COLO668 (cell line): ENCODE measurements around the gene BAHCC1.

Experiments
- DNase-seq: peaks from one replicate; lab custom pipeline; 2025; ENCODE audit not compliant: unreplicated experiment; lab: John Stamatoyannopoulos, UW

The BAHCC1 gene

DNA sequence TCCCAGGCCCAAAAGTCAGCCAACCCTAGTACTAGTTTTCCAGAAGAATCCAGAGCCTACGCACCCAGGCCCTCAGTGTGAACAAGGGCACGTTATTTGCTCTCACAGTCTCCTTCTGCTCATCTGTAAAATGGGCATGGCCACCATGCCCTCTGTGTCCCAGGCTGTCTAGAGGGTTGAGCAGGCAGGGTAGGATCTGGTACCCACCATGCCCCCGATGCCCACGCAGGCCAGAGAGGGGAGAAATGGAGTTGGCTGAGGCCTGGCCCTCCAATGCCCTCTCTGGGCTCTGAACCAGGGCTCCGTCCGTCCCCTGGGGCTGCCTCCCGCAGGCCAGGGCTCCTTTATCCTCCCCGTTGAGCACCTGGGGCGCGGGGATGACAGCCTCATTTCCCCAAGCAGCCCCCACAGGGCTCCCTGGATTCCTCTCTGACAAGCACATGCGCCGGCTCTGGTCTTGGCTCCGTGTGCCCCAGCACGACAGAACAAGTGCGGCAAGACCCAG lies 9.1 kb upstream of the BAHCC1 start:
- no peak for DNase-seq

- no peak for DNase-seq
Observed at GRCh38 chr17:81386646-81387099, 8.6 kb upstream of the BAHCC1 start.

DNA sequence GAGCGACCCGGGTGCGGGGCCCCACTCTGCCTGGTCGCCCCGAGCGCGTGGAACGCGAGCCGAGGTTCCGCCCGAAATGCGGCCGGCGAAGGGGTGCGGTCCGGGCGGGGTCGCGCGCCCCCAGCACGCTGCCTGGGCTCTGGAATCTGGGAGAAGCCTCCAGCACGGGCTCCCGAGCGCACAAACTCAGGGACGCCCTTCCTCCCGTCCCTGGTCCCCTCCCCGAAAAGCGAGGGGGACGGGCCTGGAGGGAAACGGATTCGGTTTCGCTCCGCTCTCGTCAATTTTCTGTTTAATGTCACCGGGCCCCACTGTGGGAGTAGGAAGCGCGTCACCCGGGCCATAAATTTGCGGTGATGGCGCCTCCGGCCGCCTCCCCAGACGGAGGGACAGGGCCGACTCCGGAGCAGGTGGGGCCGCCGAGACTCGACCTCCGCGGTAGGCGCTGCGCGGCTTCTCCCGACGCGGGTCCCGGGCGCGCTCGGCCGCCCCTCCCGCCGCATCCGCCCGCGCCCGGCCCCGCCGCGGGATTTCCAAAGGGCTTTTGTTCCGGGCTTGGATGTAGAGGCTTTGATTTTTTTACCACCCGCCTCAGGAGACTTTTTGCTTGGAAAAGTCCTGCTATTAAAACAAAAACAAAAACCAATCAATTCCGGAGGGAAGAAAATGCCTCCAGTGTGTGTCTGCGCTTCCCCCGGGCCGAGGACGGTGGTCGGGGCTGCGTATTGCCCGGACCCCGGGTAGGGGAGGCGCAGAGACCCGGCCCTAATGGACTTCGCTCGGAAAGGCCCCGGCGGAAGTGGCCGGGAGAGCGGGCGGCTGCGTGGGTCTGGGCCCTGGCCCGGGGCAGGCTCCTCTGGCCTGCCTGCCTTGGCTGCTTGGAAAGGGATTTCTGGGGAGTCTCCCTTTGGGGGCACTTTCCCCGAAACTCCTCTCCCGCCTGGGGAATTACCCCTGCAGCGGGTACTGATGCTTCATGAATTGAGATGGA lies 7.9 kb upstream of the BAHCC1 start:
- DNase-seq, result peak; percentile 35

- peak; percentile 38 for DNase-seq
Observed at GRCh38 chr17:81388091-81388611, 7.1 kb upstream of the BAHCC1 start.

DNA sequence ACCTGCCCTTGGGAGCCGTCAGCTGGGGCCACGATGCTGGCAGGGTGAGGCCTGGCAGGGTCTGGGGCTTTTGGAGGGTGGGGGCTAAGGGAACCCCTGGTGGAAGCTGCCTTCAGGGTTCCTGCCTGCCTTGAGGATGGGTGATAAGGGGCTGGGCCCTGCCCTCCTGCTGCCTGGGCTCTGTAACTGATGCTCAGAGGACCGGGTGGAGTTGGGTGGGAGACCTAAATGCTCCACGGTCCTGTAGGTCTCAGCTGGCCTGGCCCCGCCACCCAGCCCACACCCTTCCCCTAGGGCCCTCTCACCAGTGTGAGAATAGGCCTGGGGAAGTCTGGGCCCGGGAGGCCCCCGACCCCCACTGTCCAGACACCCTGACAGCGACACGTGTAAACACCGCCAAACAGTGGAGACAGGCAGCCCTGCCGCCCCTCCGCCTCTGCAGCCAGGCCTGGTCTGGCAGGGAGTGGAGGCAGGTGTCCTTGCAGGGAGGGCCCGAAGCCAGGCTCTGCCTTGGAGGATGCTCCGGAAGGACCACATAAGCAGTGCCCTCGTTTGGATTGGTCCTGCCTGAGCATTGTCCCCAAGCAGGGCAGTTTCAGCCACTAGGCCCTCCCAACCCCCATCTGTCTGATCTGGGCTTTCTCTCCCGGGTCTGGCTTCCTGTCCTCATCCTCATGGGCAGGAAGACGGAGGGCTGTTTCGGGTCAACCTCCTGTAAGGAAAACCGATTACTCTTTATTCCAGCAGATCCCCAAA lies 6.5 kb upstream of the BAHCC1 start:
- peak; percentile 27 for DNase-seq

DNA sequence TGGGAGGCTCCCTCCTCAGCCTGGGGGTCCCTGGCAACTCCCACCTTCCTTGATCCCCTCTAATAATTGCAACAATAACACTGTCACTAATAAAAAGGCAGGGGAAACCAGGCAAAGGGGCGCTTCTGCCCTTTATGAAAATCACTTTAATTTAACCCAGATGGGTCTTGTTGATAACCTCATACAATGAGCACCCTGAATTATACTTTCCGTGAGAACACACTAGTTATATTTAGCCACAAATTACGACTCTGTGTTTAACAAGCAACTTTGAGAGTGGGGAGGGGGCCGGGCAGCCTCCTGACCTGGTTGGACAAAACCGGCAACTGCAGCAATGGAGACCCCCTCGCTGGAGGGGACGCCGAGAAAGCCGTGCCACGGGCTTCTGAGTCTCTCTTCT lies 5.7 kb upstream of the BAHCC1 start:
- no peak for DNase-seq

DNA sequence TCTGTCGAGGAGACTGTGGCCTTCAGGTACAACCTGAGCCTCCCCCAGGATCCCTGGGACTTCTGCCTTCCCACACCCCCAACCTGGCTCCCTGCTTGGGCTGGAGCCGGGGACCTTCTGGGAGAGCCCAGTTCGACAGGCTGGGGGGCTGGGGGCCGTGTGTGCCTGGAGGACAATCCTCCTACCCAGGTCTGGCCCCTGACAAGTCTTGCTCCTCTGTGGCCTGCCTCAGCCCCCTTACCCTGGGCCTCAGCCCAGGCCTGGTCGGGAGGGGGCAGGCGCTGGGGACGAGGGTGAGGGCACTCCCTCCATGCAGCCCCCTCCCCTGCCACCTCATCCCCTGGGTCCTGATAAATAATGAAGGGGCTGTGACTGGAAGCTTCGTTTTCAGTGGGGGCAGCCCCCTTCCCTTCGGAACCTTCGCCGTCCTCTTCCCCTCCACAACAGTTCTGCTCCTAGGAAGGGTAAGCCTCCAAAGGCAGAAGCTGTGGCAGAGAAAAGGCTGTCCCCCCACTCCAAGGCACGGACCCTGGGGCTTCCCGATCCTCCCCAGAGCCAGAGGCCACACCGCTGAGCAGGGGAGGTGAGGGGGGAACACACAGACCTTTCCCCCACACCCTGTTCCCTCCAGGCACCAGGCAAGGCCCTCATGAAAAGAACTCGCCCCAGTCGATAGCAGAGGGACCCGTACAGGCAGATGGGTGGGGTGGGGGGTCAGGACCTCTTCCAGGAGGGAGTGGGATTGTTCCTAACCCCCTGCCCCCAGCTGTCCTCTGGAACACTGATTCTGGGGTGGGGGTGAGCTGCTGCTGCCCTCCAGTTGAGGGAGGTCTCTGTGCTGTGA lies 5.0 kb upstream of the BAHCC1 start:
- no peak for DNase-seq

DNA sequence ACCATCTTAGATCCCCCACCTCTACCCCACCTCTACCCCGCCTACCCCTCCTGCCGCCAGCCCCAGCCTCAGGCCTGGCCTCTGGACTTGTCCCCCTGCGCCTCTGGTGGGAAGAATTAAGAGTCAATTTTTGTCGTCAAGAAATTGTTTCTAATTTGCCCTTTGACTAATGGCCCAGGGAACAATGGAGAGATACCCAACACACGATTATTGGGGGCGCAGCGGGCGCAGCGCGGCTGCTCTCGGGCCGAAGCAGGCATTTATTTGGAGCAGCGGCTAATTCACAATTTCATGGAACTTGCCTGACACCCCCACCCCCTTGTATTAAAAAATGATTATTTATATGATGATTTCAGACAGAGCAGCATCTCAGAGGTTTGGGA lies 4.4 kb upstream of the BAHCC1 start:
- no peak for DNase-seq

- DNase-seq, result peak; percentile 8
Observed at GRCh38 chr17:81391293-81391935, 3.8 kb upstream of the BAHCC1 start.

DNA sequence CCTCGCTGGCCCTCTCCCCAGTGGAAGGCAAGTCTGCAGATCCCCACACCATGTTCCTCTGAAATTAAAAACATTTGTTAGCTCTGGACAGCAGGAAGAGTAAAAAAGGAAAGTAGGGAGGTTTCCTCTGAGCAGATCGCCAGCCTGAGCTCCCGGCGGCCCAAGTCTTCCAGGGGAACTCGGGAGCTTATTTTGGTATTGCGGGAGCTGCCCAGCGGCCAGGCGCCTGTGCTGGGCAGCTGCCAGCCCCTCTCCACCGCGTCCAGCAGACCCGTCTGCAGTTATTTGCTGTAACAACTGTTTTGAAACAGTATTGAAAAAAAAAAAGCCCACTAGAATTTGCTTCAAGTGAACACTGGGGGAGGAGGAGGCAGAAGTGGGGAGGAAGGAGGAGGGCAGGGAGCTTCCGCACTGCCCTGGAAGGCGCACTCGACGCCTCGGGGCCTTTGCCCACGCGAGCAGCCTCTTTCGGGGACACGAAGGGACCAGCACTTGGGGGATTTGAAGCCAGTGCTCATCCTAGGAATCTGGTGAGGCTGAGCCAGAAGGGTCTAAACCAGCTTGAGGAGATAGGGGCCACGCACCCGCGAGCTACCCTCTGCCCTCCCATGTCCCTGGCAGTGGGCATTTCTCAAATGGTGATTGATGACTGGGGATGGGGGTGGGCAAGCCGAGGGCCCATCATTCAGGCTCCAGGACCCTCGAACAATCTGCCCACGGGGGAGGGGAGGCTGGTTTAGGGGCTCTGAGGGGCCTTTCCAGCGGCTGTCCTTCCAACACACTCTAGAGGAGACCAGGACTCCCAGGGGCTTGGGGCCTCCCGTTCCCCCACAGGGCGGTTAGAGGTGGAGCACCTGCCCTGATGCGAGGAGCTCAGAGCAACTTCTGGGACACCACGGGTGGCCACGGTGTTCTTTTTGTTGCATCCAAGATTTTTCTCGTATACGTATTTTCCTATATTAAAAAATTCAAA lies 3.0 kb upstream of the BAHCC1 start:
- DNase-seq, result no peak

- DNase-seq, result peak; percentile 49
Observed at GRCh38 chr17:81392909-81393654, 2.2 kb upstream of the BAHCC1 start.

DNA sequence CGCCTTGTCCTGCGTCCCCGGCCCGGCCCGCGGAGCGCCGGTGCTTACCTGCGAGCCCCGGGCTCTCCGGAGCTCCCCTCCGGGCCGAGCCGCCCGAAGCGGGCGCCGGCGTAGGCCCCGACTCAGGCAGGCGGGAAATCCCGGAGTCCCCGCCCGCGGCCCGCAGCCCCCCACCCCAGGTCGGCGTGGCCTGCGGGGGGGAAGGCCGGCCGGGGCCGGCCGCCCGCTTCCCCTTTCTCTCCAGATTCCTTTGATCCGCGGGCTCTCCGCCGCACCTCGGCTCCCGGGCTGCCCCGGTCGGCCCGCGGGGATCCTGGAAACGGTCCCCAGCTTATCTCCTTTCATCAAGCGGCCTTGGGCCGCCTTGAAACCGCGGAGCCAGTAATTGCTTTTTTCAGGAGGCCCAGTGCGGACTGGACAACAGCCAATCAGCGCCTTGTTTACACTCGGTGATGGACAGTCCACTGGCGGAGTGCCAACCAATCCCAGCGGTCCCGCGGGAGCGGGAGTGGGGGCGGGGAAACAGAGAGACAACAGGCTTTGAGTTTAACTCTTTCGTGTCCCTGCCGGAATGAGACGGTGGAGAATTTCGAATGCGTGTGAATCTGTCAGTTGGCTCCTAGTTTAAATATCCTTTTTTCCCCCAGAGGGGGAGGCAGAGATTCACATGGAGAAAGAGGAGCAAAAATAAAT lies 1.4 kb upstream of the BAHCC1 start:
- DNase-seq, result peak; percentile 98

GRCh38 chr17:81394377-81394920 lies 808 bp upstream of the BAHCC1 start:
- DNase-seq, result peak; percentile 49

DNA sequence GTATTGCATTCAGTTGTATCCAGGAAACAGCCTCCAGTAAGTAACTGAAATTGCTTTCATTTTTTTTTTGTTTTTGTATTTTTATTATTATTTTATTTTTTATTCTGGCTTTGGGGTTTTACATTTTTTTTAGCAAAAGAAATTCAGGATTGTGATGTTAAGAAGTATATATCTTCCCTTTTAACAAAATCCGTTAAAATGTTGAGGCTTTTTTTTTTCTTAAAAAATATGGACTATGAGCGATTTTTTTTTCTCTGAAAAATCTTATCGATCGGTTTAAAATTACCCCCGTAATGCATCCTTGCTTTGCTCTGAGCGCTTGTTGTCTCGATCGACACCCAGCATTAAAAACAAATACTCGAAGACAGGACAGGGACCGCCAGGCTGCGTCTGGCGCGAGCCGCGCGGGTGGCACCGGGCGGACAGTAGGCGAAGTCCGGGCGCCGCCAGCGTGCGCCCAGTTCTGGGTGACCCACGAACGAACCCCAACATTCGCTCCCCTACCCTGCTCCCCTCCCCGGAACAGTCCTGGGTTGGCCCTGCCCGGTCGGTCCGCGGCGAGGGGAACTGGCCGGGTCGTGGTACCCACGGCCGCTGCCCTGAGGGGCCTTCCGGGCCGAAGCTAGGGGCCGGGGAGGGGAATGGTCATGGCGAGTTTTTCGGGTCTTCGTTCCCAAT lies 482 bp downstream of the BAHCC1 start:
- peak; percentile 34 for DNase-seq

GRCh38 chr17:81396278-81396721 lies 1.0 kb downstream of the BAHCC1 start:
- DNase-seq, result peak; percentile 68

GRCh38 chr17:81396722-81397313 lies 1.6 kb downstream of the BAHCC1 start:
- peak; percentile 72 for DNase-seq
